GM12875 (cell line): Measurements from ENCODE around the gene GLB1L3.

Experiments
- H3K4me3 ChIP-seq: one replicate; pipeline ENCODE4 v1.5.1; 2011; ENCODE audit warnings: low read depth, low read length, control low read depth
- TF ChIP-seq, protein P1 (sequence below): IDR thresholded peaks from 2 replicates; pipeline ENCODE4 v1.5.1; 2011; ENCODE audit warnings: low read depth, mild to moderate bottlenecking, control low read depth, inconsistent platforms, low read length, moderate library complexity, borderline replicate concordance; ENCODE audit not compliant: insufficient read depth

Gene GLB1L3

DNA sequence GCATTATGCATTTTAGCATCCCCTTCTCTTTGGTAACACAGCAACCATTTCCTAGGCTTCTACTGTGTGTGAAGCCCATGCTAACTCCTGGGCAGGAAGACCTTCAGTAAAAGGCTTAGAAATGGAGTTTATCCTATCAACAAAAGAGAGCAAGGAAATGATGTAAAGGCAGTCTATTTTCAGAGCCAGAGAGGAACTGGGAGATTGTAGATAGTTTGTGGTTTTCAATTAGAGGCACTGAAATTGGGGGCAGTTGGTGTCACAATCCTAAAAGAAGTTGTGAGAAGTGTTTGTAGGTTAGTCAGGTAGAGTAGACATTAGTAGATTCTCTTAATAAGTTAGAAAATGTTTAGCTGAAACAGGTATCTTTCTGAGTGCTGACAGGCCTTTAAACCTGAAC is 15.7 kb upstream of the GLB1L3 start:
- no peak overlapping the region for H3K4me3 ChIP-seq
- TF ChIP-seq, protein P1, sequence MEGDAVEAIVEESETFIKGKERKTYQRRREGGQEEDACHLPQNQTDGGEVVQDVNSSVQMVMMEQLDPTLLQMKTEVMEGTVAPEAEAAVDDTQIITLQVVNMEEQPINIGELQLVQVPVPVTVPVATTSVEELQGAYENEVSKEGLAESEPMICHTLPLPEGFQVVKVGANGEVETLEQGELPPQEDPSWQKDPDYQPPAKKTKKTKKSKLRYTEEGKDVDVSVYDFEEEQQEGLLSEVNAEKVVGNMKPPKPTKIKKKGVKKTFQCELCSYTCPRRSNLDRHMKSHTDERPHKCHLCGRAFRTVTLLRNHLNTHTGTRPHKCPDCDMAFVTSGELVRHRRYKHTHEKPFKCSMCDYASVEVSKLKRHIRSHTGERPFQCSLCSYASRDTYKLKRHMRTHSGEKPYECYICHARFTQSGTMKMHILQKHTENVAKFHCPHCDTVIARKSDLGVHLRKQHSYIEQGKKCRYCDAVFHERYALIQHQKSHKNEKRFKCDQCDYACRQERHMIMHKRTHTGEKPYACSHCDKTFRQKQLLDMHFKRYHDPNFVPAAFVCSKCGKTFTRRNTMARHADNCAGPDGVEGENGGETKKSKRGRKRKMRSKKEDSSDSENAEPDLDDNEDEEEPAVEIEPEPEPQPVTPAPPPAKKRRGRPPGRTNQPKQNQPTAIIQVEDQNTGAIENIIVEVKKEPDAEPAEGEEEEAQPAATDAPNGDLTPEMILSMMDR, result no peak

DNA sequence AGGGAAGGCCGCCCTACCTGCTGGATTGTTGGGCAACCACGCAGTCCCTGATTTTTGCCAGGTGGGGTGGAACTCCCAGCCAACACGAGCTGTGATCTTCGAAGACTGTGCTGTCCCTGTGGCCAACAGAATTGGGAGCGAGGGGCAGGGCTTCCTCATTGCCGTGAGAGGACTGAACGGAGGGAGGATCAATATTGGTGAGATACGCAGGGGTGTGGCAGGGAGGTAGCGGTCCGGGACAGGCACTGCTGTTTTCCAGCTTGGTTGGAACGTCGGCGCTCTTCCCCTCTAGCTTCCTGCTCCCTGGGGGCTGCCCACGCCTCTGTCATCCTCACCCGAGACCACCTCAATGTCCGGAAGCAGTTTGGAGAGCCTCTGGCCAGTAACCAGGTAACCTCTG is 15.2 kb upstream of the GLB1L3 start:
- TF ChIP-seq, protein P1, result no peak
- no peak overlapping the region for H3K4me3 ChIP-seq

DNA sequence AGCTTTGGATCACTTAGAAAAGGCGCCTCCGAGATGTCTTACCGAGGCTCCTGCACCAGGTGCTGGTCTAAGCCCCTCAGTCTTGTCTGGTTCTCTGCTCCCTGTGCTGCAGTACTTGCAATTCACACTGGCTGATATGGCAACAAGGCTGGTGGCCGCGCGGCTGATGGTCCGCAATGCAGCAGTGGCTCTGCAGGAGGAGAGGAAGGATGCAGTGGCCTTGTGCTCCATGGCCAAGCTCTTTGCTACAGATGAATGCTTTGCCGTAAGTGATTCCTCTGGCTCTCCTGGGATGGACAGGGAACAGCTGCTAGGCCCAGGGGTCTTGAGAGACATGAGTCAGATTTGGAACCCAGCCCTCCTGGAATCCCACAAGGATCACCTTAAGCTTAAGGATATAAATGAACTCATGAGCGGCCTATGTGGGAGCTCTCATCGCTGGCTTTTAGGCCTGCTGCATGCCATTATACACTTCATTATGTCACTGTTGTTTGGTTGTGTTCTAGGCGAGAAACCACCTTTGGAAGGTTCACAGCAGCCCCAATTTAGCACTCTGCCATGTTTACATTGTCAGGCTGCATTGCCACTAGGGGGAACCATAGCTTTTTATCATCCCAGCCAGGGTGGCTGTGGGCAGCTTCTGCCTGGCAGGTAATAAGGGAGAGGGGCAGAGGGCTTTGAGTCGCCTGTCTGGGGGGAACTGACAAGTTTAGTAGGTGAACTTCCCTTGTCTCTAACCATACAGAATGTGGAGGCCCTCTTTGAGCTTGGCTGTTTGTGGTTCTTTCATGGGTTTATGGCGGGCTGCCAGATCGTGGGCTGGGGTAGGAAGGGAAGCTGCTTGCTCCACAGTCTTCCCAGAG is 14.3 kb upstream of the GLB1L3 start:
- TF ChIP-seq, protein P1, result peak; percentile 59; the same call in 1 of the 2 replicates
- no peak overlapping the region for H3K4me3 ChIP-seq

DNA sequence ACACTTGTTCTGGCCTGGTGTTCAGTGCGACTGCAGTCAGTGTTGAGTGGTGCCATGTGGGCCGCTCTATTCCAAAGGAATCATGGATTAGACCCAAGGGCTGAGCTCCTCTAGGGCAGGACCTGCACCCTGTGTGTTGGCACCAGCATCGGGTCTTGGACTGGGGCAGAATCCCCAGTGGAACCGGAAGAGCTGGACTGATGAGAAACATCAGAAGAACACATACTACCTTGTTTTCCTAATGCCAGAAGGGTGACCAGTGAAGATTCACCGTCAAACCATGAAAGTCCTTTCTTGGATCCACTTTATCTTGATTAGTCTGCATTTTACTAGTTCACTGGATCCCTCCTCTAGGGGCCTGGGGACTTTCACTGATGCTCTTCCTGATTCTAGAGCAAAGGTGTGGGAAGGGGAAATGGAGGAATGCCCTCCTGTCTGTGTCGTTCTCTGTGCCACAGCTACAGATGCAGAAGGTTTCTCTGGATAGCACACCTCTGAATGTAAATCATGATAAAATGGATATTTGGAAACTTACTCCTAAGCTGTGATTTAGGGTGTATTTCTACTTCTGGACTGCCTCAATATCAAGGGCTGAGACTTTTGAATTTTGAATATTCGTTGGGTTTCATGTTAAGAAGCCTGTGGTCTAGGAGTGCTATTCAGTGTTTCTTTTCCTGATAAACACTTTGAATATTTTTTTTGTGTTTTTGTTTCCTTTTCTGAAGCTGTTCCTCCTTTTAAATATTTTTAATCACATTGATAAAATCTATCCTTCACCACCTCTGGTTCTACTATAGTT is 11.0 kb upstream of the GLB1L3 start:
- TF ChIP-seq, protein P1, result no peak
- H3K4me3 ChIP-seq, result no peak overlapping the region

DNA sequence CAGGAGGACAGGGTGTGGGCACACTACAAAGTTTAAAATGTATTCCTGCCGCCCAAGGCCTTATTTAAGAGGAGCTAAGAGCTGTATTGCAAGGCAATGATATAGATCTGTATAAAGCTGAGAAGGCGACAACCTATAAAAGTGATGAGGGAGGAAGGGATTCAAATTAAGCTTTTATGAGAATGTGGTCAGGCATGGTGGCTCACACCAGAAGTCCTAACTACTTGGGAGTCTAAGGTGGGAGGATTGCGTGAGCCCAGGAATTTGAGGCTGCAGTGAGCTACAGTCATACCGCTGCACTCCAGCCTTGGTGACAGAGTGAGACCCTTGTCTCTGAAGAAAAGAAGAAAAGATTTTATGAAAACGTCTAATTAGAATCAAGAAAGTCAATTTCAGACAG is 9.7 kb upstream of the GLB1L3 start:
- H3K4me3 ChIP-seq, result no peak overlapping the region
- TF ChIP-seq, protein P1, result no peak

DNA sequence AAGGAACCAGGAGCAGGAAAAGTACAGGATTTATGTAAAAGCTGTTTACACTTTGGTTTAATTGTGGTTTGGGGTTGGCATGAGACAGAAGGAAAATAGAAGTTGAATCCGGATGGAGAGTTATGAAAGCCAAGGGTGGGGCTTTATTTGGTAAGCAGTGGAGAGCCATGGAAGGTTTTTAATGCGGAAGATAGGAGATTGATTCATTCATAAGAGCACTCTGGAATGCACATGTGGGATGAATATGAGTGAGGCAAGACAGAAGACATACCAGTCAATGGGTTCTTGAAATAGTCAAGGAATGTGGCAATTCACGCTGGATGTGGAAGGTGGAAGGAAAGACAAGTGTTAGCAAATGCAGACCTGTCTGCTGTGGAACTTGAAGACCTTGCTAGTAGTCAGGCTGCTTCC is 9.3 kb upstream of the GLB1L3 start:
- TF ChIP-seq, protein P1, result no peak
- H3K4me3 ChIP-seq, result no peak overlapping the region
